Measurements from ENCODE around the gene THPO. TPM values are rescaled to one million over a fixed set of nuclear protein-coding genes. Genes with fewer than 3 reads are reported as not detected.

Gene THPO
- total RNA-seq, 4 donors from 2014 or later = 0.31 to 0.94 TPM; not detected in 2

DNA sequence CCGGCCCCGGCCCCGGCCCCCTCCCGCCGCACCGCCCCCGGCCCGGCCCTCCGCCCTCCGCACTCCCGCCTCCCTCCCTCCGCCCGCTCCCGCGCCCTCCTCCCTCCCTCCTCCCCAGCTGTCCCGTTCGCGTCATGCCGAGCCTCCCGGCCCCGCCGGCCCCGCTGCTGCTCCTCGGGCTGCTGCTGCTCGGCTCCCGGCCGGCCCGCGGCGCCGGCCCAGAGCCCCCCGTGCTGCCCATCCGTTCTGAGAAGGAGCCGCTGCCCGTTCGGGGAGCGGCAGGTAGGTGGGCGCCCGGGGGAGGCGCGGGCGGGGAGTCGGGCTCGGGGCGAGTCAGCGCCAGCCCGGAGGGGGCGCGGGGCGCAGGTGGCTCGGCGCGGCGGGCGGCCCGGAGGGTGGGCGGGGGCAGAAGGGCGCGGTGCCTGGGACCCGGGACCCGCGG lies 2.2 kb upstream of the THPO start:
- Histone ChIP-seq H3K36me3 (peaks cover 0 to 12% of the 10 kb centered on the region in 2 donors), H3K9me3 (no peaks in the 10 kb centered on the region), H3K27ac (peak overlapping the region in 3 of 4 donors; percentile 68 to 84 (median 82)), H3K4me1 (peaks cover 0 to 45% (median 24%) of the 10 kb centered on the region in 3 donors), H3K27me3 (peaks cover 50% of the 10 kb centered on the region), H3K4me3 (peak overlapping the region; percentile 44 to 67)
- no CpG with 5 or more reads among the region's 62 CpGs for WGBS, 2 donors (ENCODE audit: low coverage in 1 of 2)
- ATAC-seq = peak; percentile 80
- no peak for TF ChIP-seq POLR2AphosphoS5 (IDR thresholded peaks at IDR 0.05)
- TF ChIP-seq, protein P1, sequence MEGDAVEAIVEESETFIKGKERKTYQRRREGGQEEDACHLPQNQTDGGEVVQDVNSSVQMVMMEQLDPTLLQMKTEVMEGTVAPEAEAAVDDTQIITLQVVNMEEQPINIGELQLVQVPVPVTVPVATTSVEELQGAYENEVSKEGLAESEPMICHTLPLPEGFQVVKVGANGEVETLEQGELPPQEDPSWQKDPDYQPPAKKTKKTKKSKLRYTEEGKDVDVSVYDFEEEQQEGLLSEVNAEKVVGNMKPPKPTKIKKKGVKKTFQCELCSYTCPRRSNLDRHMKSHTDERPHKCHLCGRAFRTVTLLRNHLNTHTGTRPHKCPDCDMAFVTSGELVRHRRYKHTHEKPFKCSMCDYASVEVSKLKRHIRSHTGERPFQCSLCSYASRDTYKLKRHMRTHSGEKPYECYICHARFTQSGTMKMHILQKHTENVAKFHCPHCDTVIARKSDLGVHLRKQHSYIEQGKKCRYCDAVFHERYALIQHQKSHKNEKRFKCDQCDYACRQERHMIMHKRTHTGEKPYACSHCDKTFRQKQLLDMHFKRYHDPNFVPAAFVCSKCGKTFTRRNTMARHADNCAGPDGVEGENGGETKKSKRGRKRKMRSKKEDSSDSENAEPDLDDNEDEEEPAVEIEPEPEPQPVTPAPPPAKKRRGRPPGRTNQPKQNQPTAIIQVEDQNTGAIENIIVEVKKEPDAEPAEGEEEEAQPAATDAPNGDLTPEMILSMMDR (IDR thresholded peaks at IDR 0.05) = peak in 1 of 4 experiments; percentile 19
- no peak for TF ChIP-seq POLR2A (IDR thresholded peaks at IDR 0.05)

DNA sequence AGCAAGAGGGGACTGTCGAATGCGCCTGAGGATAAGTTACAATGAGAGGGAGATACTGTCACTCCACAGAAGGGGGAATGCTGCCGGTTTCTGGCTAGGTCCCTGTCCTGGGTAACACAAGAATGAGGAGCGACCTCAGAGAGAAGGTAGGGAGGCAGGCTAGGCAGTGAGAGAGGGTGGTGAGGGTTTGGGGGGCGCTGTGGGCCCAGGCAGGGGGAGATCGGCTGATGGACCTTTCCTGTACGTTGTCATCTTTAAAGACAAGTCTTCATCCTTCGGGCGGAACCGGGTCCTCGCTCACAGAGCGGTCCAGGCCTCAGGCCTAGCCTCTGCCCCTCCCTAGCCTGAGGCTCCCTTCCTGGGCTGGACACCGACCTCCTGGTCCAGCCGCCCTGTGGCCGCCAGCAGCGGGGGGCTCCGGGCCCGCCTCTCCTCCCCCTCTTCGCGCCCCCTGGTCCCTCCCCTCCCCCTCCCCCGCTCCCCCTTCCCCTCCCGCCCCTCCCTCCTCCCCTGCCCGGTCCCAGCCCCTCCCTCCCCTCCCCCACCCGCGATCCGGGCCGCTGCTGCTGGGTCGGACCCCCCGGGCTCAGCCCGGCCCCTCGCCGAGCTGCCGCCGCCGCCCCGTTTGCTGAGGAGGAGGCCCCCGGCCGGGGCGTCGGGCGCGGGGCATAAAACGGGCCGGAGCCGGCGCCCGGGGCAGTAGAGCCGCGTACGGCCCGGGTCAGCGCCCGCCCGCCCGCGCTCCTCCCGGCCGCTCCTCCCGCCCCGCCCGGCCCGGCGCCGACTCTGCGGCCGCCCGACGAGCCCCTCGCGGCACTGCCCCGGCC lies 1.6 kb upstream of the THPO start, which contains the start of gene CHRD:
Gene CHRD, plus strand, starts transcription at position 697 of the 827 bp plus-strand sequence. CDS start 265 bp downstream, outside the sequence.
- WGBS, 2 donors (ENCODE audit: low coverage in 1 of 2) = 34 to 41% methylated on average over 6 to 9 of the region's 71 CpGs
- TF ChIP-seq POLR2A (IDR thresholded peaks at IDR 0.05) (no peak), EP300 (IDR thresholded peaks at IDR 0.05) (no peak), POLR2AphosphoS5 (IDR thresholded peaks at IDR 0.05) (no peak)
- TF ChIP-seq, protein P1 (IDR thresholded peaks at IDR 0.05) = no peak
- H3K36me3 ChIP-seq = peaks cover 0 to 12% of the 10 kb centered on the region in 2 donors
- no peaks in the 10 kb centered on the region for H3K9me3 ChIP-seq
- peak within 1 kb of the TSS in 3 of 4 donors; percentile 68 to 84 (median 82) for H3K27ac ChIP-seq
- peaks cover 50% of the 10 kb centered on the region for H3K27me3 ChIP-seq
- peak; percentile 69 for ATAC-seq
- H3K4me3 ChIP-seq = peak within 1 kb of the TSS; percentile 44 to 67
- peaks cover 0 to 45% (median 24%) of the 10 kb centered on the region in 3 donors for H3K4me1 ChIP-seq

DNA sequence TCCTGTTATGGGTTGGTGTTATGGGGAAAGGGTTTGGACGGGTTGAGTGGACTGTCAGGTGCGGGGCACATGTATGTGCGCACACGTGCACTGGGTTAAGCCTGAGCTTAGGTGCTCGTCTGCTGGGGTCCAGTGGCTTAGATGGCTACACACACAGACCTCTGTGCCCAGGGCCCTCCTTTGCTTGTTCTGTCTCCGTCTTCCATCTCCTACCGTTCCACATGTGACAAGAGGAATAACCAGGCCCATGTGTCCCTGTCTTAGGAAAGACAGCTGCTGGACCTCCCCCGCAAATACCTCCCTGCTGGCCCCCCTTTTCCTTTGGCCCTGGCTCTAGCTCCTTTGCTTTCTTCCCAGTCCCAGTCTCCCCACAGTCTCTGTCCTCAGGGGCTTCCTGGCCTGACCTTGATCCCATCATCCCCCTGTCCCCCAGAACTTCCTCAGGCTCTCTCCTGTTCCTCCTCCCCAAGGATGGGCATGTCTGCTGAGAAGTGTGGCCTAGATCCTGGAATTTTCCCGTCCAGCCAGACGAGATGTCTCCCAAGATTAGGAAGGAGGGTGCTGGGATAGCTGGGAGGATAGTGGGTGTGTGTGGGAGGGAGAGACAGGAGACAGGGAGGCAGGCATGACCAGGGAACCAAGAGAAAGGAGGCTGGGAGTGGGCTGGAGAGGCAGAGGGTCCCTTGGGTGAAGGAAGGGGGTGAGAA lies 797 bp upstream of the THPO start:
- H3K4me3 ChIP-seq = peak overlapping the region in 1 of 2 donors; percentile 67
- peaks cover 0 to 9% of the 10 kb centered on the region in 2 donors for H3K36me3 ChIP-seq
- TF ChIP-seq POLR2AphosphoS5 (IDR thresholded peaks at IDR 0.05) = no peak
- TF ChIP-seq POLR2A (IDR thresholded peaks at IDR 0.05) = no peak
- TF ChIP-seq EP300 (IDR thresholded peaks at IDR 0.05) = no peak
- TF ChIP-seq, protein P1 (IDR thresholded peaks at IDR 0.05) = no peak
- H3K4me1 ChIP-seq = peaks cover 0 to 45% (median 24%) of the 10 kb centered on the region in 3 donors
- peak; percentile 5 for ATAC-seq
- H3K27ac ChIP-seq = peak overlapping the region in 3 of 4 donors; percentile 68 to 84 (median 82)
- no peaks in the 10 kb centered on the region for H3K9me3 ChIP-seq
- peaks cover 50% of the 10 kb centered on the region for H3K27me3 ChIP-seq
- 58 to 76% methylated on average over 3 to 6 of the region's 10 CpGs for WGBS, 2 donors (ENCODE audit: low coverage in 1 of 2)

DNA sequence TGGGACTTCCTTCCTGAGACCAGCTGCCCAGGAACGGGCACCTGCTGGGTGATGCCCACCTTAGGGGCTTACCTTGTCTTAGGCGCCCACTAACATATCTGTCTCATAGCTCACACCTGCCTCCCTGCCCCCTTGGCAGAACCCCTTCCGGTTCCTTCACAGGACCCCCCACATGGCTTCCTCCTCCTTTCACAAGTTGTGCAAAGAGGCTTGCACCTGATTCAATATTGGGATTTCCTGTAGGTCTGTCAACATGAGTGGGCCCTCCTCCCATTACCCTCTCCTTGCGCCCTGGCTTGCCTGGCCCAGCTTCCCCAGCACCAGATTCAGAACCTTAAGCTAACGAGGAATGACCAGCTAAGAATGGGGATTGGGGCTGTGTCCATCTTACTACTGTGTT lies 633 bp downstream of the THPO start:
- no peak for ATAC-seq
- H3K27me3 ChIP-seq = peaks cover 50% of the 10 kb centered on the region
- no peaks in the 10 kb centered on the region for H3K36me3 ChIP-seq
- H3K9me3 ChIP-seq = no peaks in the 10 kb centered on the region
- H3K27ac ChIP-seq = peak overlapping the region in 1 of 4 donors; percentile 24
- peaks cover 0 to 49% (median 24%) of the 10 kb centered on the region in 3 donors for H3K4me1 ChIP-seq
- WGBS, 2 donors (ENCODE audit: low coverage in 1 of 2) = 79% methylated on average over 2 to 4 of the region's 5 CpGs
- no peak overlapping the region for H3K4me3 ChIP-seq
- TF ChIP-seq POLR2A (IDR thresholded peaks at IDR 0.05) = no peak
- TF ChIP-seq EP300 (IDR thresholded peaks at IDR 0.05) = no peak
- TF ChIP-seq, protein P1 (IDR thresholded peaks at IDR 0.05) = no peak
- no peak for TF ChIP-seq POLR2AphosphoS5 (IDR thresholded peaks at IDR 0.05)

Data from gastroesophageal sphincter (tissue), 4 donors.